ENCODE results near the gene SEC24D.

SEC24D gene

GRCh38 chr4:118703118-118703517 lies 132.8 kb downstream of the SEC24D start:
- Histone ChIP-seq H3K4me3 (ENCODE audit: low read depth, low read length, poor library complexity, severe bottlenecking) (no peak overlapping the region), H2AFZ (ENCODE audit: low read length) (no peak overlapping the region), H3K9me3 (ENCODE audit: low read length) (no peaks in the 10 kb centered on the region), H3F3A (ENCODE audit: insufficient read depth, low read length) (no peaks in the 10 kb centered on the region), H3K36me3 (ENCODE audit: insufficient read depth, low read length) (peaks cover 70% of the 10 kb centered on the region), H3K4me2 (ENCODE audit: low read length) (no peak overlapping the region), H3K27ac (ENCODE audit: low read depth, low read length, poor library complexity, severe bottlenecking) (no peak overlapping the region), H3K4me1 (ENCODE audit: insufficient read depth, low read length, severe bottlenecking) (no peaks in the 10 kb centered on the region), H3K27me3 (ENCODE audit: insufficient read depth, low read length) (no peaks in the 10 kb centered on the region), H3K9me2 (ENCODE audit: low read depth, low read length) (no peaks in the 10 kb centered on the region), H4K20me1 (ENCODE audit: insufficient read depth, low read length) (no peaks in the 10 kb centered on the region), H3K79me2 (ENCODE audit: insufficient read depth, low read length) (no peaks in the 10 kb centered on the region), H3K9ac (ENCODE audit: low read length) (no peak overlapping the region)
- no peak for TF ChIP-seq EZH2 (IDR thresholded peaks at IDR 0.05; ENCODE audit: borderline replicate concordance, low read length)
- TF ChIP-seq CTCF (IDR thresholded peaks at IDR 0.05; ENCODE audit: low read length): no peak

- Histone ChIP-seq H3K4me1 (ENCODE audit: insufficient read depth, low read length, severe bottlenecking) (peaks cover 31% of the 10 kb centered on the region), H3K4me3 (ENCODE audit: low read depth, low read length, poor library complexity, severe bottlenecking) (peak within 1 kb of the TSS; percentile 76), H3K27ac (ENCODE audit: low read depth, low read length, poor library complexity, severe bottlenecking) (peak within 1 kb of the TSS; percentile 6), H3K9ac (ENCODE audit: low read length) (peak within 1 kb of the TSS; percentile 74), H3K27me3 (ENCODE audit: insufficient read depth, low read length) (no peaks in the 10 kb centered on the region), H3K36me3 (ENCODE audit: insufficient read depth, low read length) (peaks cover 12% of the 10 kb centered on the region), H4K20me1 (ENCODE audit: insufficient read depth, low read length) (no peaks in the 10 kb centered on the region), H3K9me3 (ENCODE audit: low read length) (no peaks in the 10 kb centered on the region), H3K79me2 (ENCODE audit: insufficient read depth, low read length) (peaks cover 23% of the 10 kb centered on the region), H3K4me2 (ENCODE audit: low read length) (peak within 1 kb of the TSS; percentile 72), H2AFZ (ENCODE audit: low read length) (peak within 1 kb of the TSS; percentile 93), H3F3A (ENCODE audit: insufficient read depth, low read length) (no peaks in the 10 kb centered on the region), H3K9me2 (ENCODE audit: low read depth, low read length) (no peaks in the 10 kb centered on the region)
- TF ChIP-seq EZH2 (IDR thresholded peaks at IDR 0.05; ENCODE audit: borderline replicate concordance, low read length) (no peak), CTCF (IDR thresholded peaks at IDR 0.05; ENCODE audit: low read length) (no peak)
Observed at GRCh38 chr4:118684873-118685811, 150.8 kb downstream of the SEC24D start, which contains the start of gene METTL14. TSS of gene METTL14 (plus strand) at chr4:118685392. CDS start at chr4:118685535, 143 bp downstream.

GRCh38 chr4:118683513-118683912 lies 152.4 kb downstream of the SEC24D start:
- 0 out of 2 replicates have a peak overlapping the region, but pooled peaks have one; percentile 38 for H2AFZ ChIP-seq (ENCODE audit: low read length)
- no peak overlapping the region for H3K9ac ChIP-seq (ENCODE audit: low read length)

More at GRCh38 chr4:118683513-118683912, 152.4 kb downstream of the SEC24D start:
- Histone ChIP-seq H3K4me2 (ENCODE audit: low read length) (no peak overlapping the region), H3K79me2 (ENCODE audit: insufficient read depth, low read length) (peaks cover 23% of the 10 kb centered on the region), H3K9me3 (ENCODE audit: low read length) (no peaks in the 10 kb centered on the region), H3K9me2 (ENCODE audit: low read depth, low read length) (no peaks in the 10 kb centered on the region), H3K27me3 (ENCODE audit: insufficient read depth, low read length) (no peaks in the 10 kb centered on the region), H3K4me3 (ENCODE audit: low read depth, low read length, poor library complexity, severe bottlenecking) (no peak overlapping the region), H4K20me1 (ENCODE audit: insufficient read depth, low read length) (no peaks in the 10 kb centered on the region), H3F3A (ENCODE audit: insufficient read depth, low read length) (no peaks in the 10 kb centered on the region), H3K36me3 (ENCODE audit: insufficient read depth, low read length) (peaks cover 10% of the 10 kb centered on the region; the same call in 1 of the 2 replicates), H3K27ac (ENCODE audit: low read depth, low read length, poor library complexity, severe bottlenecking) (no peak overlapping the region), H3K4me1 (ENCODE audit: insufficient read depth, low read length, severe bottlenecking) (peaks cover 31% of the 10 kb centered on the region)
- TF ChIP-seq CTCF (IDR thresholded peaks at IDR 0.05; ENCODE audit: low read length): no peak
- no peak for TF ChIP-seq EZH2 (IDR thresholded peaks at IDR 0.05; ENCODE audit: borderline replicate concordance, low read length)
